GM12872 (cell line): ENCODE results near the gene CADPS.

ENCODE experiments used
- CTCF ChIP-seq: IDR thresholded peaks from 3 replicates; pipeline ENCODE4 v1.5.1; 2011; ENCODE audit warnings: low read depth, mild to moderate bottlenecking, low read length, moderate library complexity; ENCODE audit not compliant: insufficient read depth

Gene CADPS

DNA sequence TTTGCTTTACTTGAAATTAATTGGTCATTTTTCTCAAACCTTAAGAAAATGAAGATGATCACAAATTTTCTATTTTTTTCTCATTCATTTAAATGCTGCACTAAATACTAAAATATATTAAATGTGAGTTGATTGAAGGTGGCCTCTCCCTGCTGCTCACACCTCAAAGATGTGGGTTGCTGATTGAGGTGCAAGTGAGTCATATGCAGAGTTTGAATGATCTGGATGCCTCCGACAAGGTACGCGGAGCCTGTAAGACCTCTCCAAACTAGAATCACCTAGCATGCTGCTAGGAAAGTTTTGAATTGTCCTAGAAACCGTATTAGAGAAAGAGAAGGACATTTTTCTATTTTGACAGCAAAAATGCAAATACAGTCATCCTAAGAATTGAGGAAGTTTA lies 290.6 kb downstream of the CADPS start:
- TF ChIP-seq CTCF = no peak

DNA sequence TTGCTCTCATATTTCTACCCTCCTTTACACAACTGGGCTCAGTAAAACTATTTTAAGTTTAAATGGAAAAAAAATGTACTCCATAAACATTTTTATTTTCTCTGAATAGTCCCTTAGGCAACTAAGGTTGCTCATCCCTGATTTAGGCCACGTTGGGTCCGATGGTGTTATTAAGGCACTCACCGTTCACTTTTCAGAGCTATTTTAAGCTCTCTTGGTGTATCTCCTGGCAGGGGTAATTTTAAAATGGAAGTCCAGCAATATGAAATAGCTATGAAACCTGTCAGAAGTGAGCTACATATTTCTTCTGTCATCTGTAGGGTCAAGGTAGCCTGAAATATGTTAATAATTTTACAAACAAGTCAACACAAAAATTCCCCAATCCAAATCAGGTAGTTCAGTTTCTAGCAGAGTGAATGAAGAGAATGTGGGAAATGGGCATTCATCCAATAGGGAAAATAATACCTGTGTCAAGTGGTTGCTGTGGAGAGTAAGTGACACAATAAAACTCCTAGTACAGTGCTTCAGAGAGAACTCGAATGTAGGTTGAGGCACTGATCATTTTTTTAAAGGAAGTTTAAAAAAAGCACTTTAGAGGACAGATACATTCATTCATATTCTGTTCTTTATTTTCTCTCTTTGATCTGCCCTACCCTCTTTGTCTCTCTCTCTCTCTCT lies 292.6 kb downstream of the CADPS start:
- TF ChIP-seq CTCF = no peak

- TF ChIP-seq CTCF = no peak
Measured at GRCh38 chr3:62577153-62577552, 298.1 kb downstream of the CADPS start.

GRCh38 chr3:62574266-62574898 lies 300.8 kb downstream of the CADPS start:
- TF ChIP-seq CTCF = no peak

- TF ChIP-seq CTCF = no peak
Measured at GRCh38 chr3:62571916-62572315, 303.3 kb downstream of the CADPS start.

- TF ChIP-seq CTCF = no peak
Measured at GRCh38 chr3:62570888-62571287, 304.3 kb downstream of the CADPS start.

GRCh38 chr3:62569609-62570008 lies 305.6 kb downstream of the CADPS start:
- TF ChIP-seq CTCF = no peak
